ENCODE results near the gene GVQW3. TPM values are rescaled to one million over a fixed set of nuclear protein-coding genes. Genes with fewer than 3 reads are reported as not detected.
A peak's percentile ranks its signal among the peaks of the same experiment; 100 is the strongest.

Gene GVQW3
- total and polyA plus RNA-seq, 5 experiments from 2014 or later = 1.9 to 7.8 (median 2.6) TPM

DNA sequence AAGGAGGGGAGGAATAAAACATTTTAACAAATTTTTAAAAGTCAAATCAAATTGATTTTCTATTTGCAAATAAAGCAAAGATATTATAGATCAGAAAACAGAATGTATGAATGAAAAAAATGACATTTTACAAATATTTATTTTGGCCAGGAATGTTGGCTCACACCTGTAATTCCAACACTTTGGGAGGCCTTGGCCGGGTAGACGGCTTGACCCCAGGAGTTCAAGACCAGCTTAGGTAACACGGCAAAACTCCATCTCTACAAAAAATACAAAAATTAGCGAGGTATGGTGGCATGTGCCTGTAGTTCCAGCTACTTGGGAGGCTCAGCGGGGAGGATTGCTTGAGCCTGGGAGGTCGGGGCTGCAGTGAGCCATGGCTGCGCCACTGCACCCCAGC is 18.4 kb upstream of the GVQW3 start:
- Mint-ChIP-seq H3K27ac (no peak overlapping the region), H3K4me1 (peaks cover 11 to 27% (median 23%) of the 10 kb centered on the region in 4 donors), H3K4me3 (no peak overlapping the region), H3K27me3 (no peaks in the 10 kb centered on the region), H3K9me3 (no peaks in the 10 kb centered on the region), H3K36me3 (peaks cover 4 to 78% (median 7%) of the 10 kb centered on the region in 3 donors)
- POLR2A ChIA-PET = no interaction called here
- DNase-seq (no peak), ATAC-seq (no peak)

GRCh38 chr11:76365038-76365679 is 16.0 kb upstream of the GVQW3 start:
- POLR2A ChIA-PET = interaction anchor here (0.7 kb wide), 1 partner anchor 70 kb away, joined by 5 read pairs; no protein-coding TSS in a partner anchor
- ATAC-seq (no peak), DNase-seq (no peak)
- H3K27me3 Mint-ChIP-seq = no peaks in the 10 kb centered on the region
- H3K27ac Mint-ChIP-seq = peak overlapping the region in 2 of 10 donors; percentile 18 to 52
- H3K4me3 Mint-ChIP-seq = no peak overlapping the region
- H3K4me1 Mint-ChIP-seq = peaks cover 20 to 51% (median 45%) of the 10 kb centered on the region in 4 donors
- H3K9me3 Mint-ChIP-seq = no peaks in the 10 kb centered on the region
- peaks cover 3 to 54% (median 4%) of the 10 kb centered on the region in 3 donors for H3K36me3 Mint-ChIP-seq

GRCh38 chr11:76368490-76368889 is 12.6 kb upstream of the GVQW3 start:
- no peaks in the 10 kb centered on the region for H3K9me3 Mint-ChIP-seq
- no peaks in the 10 kb centered on the region for H3K27me3 Mint-ChIP-seq
- ATAC-seq (no peak), DNase-seq (no peak)
- peak overlapping the region in 4 of 10 donors; percentile 21 to 45 (median 40) for H3K27ac Mint-ChIP-seq
- H3K4me1 Mint-ChIP-seq = peaks cover 25 to 66% (median 53%) of the 10 kb centered on the region in 4 donors
- peaks cover 0 to 27% (median 3%) of the 10 kb centered on the region in 3 donors for H3K36me3 Mint-ChIP-seq
- POLR2A ChIA-PET = no interaction called here
- H3K4me3 Mint-ChIP-seq = no peak overlapping the region

DNA sequence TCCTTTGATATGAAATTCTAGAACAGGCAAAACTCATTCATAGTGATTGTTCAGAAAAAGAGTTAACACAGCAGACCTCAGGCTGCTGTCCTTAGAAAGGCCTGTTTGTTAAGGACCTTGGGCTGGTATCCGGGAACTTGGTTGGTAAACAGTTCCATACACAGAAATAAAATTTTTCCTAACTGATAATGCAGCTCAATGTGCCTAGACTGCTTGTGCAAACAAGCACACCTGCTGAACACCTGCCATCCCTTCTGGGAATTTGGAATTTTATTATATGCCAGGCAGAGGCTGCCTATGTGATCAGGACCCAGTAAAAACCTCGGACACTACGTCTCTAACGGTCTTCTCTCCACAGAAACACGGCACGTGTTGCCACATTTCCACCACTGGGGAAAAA is 11.7 kb upstream of the GVQW3 start:
- peaks cover 0 to 19% (median 3%) of the 10 kb centered on the region in 3 donors for H3K36me3 Mint-ChIP-seq

DNA sequence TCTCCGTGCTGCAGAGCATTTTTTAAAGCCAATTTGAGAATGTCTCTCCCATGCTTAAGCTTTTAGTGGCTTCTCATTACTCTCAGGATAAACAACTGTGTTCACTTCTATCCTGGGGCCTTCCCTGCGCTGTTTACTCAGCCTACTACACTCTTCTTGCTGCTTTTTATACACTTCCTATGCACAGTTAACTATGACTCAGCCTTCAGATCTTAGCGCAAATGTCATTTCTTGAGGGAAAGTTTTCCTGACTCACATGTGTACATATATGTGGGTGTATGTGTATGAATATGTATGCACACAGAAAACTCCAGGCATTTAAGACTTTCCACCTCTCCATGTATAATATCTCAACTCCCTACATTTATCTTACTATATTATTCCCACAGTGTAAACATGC is 10.0 kb upstream of the GVQW3 start:
- POLR2A ChIA-PET = interaction anchor here (0.5 kb wide), 1 partner anchor 153 kb away, joined by 4 read pairs; no protein-coding TSS in a partner anchor
- Mint-ChIP-seq H3K4me1 (peaks cover 23 to 71% (median 65%) of the 10 kb centered on the region in 4 donors), H3K27me3 (no peaks in the 10 kb centered on the region), H3K36me3 (peaks cover 0 to 1% (median 0%) of the 10 kb centered on the region in 3 donors), H3K4me3 (peak overlapping the region in 4 of 10 donors; percentile 2 to 34 (median 17)), H3K9me3 (no peaks in the 10 kb centered on the region), H3K27ac (peak overlapping the region in 3 of 10 donors; percentile 4 to 57 (median 10))
- no peak for ATAC-seq
- no peak for DNase-seq

More for the DNA sequence above, 11.7 kb upstream of the GVQW3 start:
- no peak overlapping the region for H3K4me3 Mint-ChIP-seq
- H3K4me1 Mint-ChIP-seq = peaks cover 25 to 71% (median 58%) of the 10 kb centered on the region in 4 donors
- POLR2A ChIA-PET = no interaction called here
- H3K27me3 Mint-ChIP-seq = no peaks in the 10 kb centered on the region
- H3K9me3 Mint-ChIP-seq = no peaks in the 10 kb centered on the region
- ATAC-seq = no peak
- no peak for DNase-seq
- H3K27ac Mint-ChIP-seq = peak overlapping the region in 2 of 10 donors; percentile 41 to 45

- H3K4me3 Mint-ChIP-seq = peak overlapping the region in 2 of 10 donors; percentile 48 to 56
- POLR2A ChIA-PET = no interaction called here
These were observed 4.2 kb upstream of the GVQW3 start for GRCh38 chr11:76376746-76377558.

GRCh38 chr11:76379807-76380158 is 1.3 kb upstream of the GVQW3 start:
- H3K36me3 Mint-ChIP-seq = peaks cover 0 to 4% (median 3%) of the 10 kb centered on the region in 3 donors
- DNase-seq = no peak
- ATAC-seq = no peak
- H3K4me1 Mint-ChIP-seq = peaks cover 36 to 82% (median 72%) of the 10 kb centered on the region in 4 donors
- no peaks in the 10 kb centered on the region for H3K27me3 Mint-ChIP-seq
- POLR2A ChIA-PET = interaction anchor here (0.6 kb wide), 1 partner anchor 386 kb away, joined by 3 read pairs; no protein-coding TSS in a partner anchor
- peak overlapping the region; percentile 79 to 96 (median 92) for H3K27ac Mint-ChIP-seq
- H3K4me3 Mint-ChIP-seq = peak overlapping the region; percentile 88 to 97 (median 94)
- no peaks in the 10 kb centered on the region for H3K9me3 Mint-ChIP-seq

More at GRCh38 chr11:76376746-76377558, 4.2 kb upstream of the GVQW3 start:
- peaks cover 27 to 73% (median 66%) of the 10 kb centered on the region in 4 donors for H3K4me1 Mint-ChIP-seq
- no peak for DNase-seq
- H3K27ac Mint-ChIP-seq = peak overlapping the region in 3 of 10 donors; percentile 11 to 77 (median 50)
- no peaks in the 10 kb centered on the region for H3K9me3 Mint-ChIP-seq
- H3K27me3 Mint-ChIP-seq = no peaks in the 10 kb centered on the region
- ATAC-seq = no peak
- H3K36me3 Mint-ChIP-seq = no peaks in the 10 kb centered on the region

DNA sequence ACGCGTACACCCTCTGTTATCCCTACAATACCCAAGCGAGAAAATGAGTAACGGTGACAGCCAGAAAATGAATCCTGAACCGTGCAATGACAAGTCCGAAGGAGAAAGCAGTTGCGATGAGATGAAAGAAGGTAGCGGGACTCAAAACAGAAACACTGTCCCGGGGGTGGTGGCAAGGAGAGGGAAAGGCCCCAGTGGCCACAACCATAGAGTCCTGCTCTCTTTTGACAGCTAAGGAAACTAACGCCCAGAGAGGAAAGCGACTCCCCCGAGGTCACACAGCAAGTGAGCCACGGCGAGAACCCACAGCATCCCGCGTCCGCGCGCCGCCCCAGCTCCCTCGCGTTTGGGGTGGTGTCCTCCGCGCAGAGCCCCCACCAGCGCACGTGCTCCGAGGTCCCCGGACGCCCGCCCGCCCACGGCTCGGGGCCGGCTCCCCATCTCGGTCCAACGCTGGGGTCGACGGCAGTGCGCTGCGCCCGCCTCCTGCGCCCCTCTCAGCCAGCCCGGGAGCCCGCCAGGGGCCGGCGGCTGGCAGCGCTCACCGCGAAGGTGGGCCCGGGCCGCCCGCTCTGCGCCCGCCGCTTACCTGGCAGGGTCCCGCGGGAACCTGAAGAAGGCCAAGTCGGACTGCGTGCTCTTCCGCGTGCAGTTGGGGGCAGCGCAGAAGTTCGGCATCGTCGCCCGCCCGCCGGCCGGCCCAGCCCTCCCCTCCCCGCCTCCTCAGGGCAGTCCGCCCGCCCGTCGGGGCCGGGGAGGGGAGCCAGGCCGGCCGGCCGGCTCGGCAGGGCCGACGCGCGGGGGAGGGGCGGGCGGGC is 755 bp upstream of the GVQW3 start:
- H3K27ac Mint-ChIP-seq = peak overlapping the region; percentile 79 to 96 (median 92)
- H3K4me3 Mint-ChIP-seq = peak overlapping the region; percentile 91 to 97 (median 95)
- H3K9me3 Mint-ChIP-seq = no peaks in the 10 kb centered on the region
- DNase-seq (peak in 6 of 10 donors; percentile 16 to 66 (median 37)), ATAC-seq (peak; percentile 34 to 60)
- POLR2A ChIA-PET = interaction anchor here (0.6 to 0.7 kb wide), 2 partner anchors 66 to 387 kb away, joined by 3 read pairs; no protein-coding TSS in a partner anchor
- H3K36me3 Mint-ChIP-seq = peaks cover 0 to 4% (median 3%) of the 10 kb centered on the region in 3 donors
- no peaks in the 10 kb centered on the region for H3K27me3 Mint-ChIP-seq
- H3K4me1 Mint-ChIP-seq = peaks cover 36 to 80% (median 70%) of the 10 kb centered on the region in 4 donors

DNA sequence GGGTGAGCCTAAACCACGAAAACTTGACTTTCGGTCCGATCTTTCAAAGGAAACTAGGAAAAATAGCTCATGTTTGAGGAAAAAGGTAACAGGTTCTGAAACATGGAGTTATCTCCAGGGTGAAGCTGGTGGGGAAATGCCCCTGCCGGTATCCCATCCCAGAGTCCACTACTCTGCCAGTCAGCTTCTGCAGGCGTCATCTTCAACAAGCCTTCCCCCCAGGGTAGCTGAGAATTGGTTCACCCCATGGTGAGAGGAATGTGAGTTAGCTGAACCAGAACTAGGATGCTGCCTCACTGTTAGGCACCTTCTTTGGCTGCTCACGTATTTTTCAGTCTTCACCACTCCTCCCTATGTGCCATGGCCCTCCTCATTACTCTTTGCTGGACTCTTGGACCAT is 1.1 kb downstream of the GVQW3 start:
- POLR2A ChIA-PET = interaction anchor here (0.5 kb wide), 1 partner anchor 25 kb away, joined by 4 read pairs; no protein-coding TSS in a partner anchor
- ATAC-seq (no peak), DNase-seq (no peak)
- Mint-ChIP-seq H3K27ac (peak overlapping the region in 3 of 10 donors; percentile 38 to 89 (median 61)), H3K27me3 (no peaks in the 10 kb centered on the region), H3K9me3 (no peaks in the 10 kb centered on the region), H3K36me3 (peaks cover 0 to 4% (median 3%) of the 10 kb centered on the region in 3 donors), H3K4me3 (peak overlapping the region; percentile 91 to 98 (median 95)), H3K4me1 (peaks cover 38 to 75% (median 57%) of the 10 kb centered on the region in 4 donors)

- POLR2A ChIA-PET = no interaction called here
These were observed 4.8 kb downstream of the GVQW3 start for GRCh38 chr11:76385903-76386302.

DNA sequence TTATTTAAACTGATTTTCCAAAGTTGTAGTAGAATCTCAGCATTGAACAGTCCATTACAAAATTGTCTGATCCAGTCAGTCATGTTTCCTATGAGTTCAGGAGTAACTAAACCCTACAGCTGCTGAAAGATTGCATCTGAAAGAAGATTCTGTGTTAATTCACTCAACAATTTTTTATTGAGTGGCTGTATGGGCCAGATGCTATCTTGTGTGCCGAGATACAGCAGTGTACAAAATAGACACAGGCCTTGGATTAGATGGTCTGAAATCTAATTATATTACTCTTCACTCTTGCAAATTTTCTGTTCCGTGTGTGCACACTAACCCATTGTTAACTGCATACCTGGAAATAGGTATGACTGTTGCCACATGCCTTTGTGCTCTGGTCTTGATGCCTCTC is 7.3 kb downstream of the GVQW3 start:
- Mint-ChIP-seq H3K4me3 (no peak overlapping the region), H3K9me3 (no peaks in the 10 kb centered on the region), H3K27me3 (no peaks in the 10 kb centered on the region), H3K36me3 (peaks cover 0 to 4% (median 3%) of the 10 kb centered on the region in 3 donors), H3K4me1 (peaks cover 12 to 25% (median 13%) of the 10 kb centered on the region in 4 donors), H3K27ac (no peak overlapping the region)
- ATAC-seq = no peak
- no peak for DNase-seq
- POLR2A ChIA-PET = no interaction called here

More at GRCh38 chr11:76385903-76386302, 4.8 kb downstream of the GVQW3 start:
- no peaks in the 10 kb centered on the region for H3K27me3 Mint-ChIP-seq
- H3K4me1 Mint-ChIP-seq = peaks cover 26 to 48% (median 32%) of the 10 kb centered on the region in 4 donors
- H3K9me3 Mint-ChIP-seq = no peaks in the 10 kb centered on the region
- H3K4me3 Mint-ChIP-seq = no peak overlapping the region
- no peak overlapping the region for H3K27ac Mint-ChIP-seq
- peaks cover 0 to 4% (median 3%) of the 10 kb centered on the region in 3 donors for H3K36me3 Mint-ChIP-seq
- ATAC-seq = no peak
- DNase-seq = no peak

- peak overlapping the region in 1 of 10 donors; percentile 11 for H3K27ac Mint-ChIP-seq
- peaks cover 1 to 7% (median 4%) of the 10 kb centered on the region in 4 donors for H3K4me1 Mint-ChIP-seq
- H3K27me3 Mint-ChIP-seq = no peaks in the 10 kb centered on the region
- H3K36me3 Mint-ChIP-seq = no peaks in the 10 kb centered on the region
- ATAC-seq = no peak
- no peaks in the 10 kb centered on the region for H3K9me3 Mint-ChIP-seq
- no peak for DNase-seq
- POLR2A ChIA-PET = no interaction called here
- no peak overlapping the region for H3K4me3 Mint-ChIP-seq
These were observed 9.9 kb downstream of the GVQW3 start for GRCh38 chr11:76391021-76391420.

All from naive thymus-derived CD8-positive, alpha-beta T cell (primary cell).